ENCODE data around the gene ARPC4. TPM values are rescaled to one million over a fixed set of nuclear protein-coding genes. Genes with fewer than 3 reads are reported as not detected.

Gene ARPC4
- total and polyA plus RNA-seq, 2 of the 13 experiments (the other 11 are each of a cell fraction or from before 2014, with no cell fraction given), result 30.1 to 83.6 TPM

GRCh38 chr3:9749645-9750555, 43.0 kb upstream of the ARPC4 start, which contains the start of gene OGG1:
Gene OGG1 (plus strand): TSS chr3:9749952. CDS start chr3:9750287, 335 bp downstream.
- no peaks in the 10 kb centered on the region for H3K9me3 ChIP-seq (ENCODE audit: low read length)
- peak within 1 kb of the TSS; percentile 77 for H3K9ac ChIP-seq (ENCODE audit: insufficient read depth, low read depth, low read length)
- DNase-seq (ENCODE audit: low spot score), result peak; percentile 96
- H3K27ac ChIP-seq (ENCODE audit: extremely low read length, insufficient read depth, low read length), result peak within 1 kb of the TSS; percentile 72
- H3K27me3 ChIP-seq (ENCODE audit: control insufficient read depth in 1 of 2, insufficient read depth in 2 of 2, low read length in 2 of 2), result no peaks in the 10 kb centered on the region
- H3K4me3 ChIP-seq (replicated peaks in 1 of 3; ENCODE audit: insufficient read depth in 1 of 3, low read depth in 2 of 3, low read length in 3 of 3), result peak within 1 kb of the TSS; percentile 83 to 93 (median 89)
- peak within 1 kb of the TSS; percentile 90 for H3K4me2 ChIP-seq (ENCODE audit: low read depth, low read length)
- ChIA-PET CTCF (ENCODE audit: low intra/inter-chr PET ratio, low total read pairs) (no interaction called here), POLR2A (interaction anchor here (1.0 to 4.0 kb wide), 15 partner anchors 10 to 498 kb away, joined by 3 to 50 read pairs (median 6); partner anchors contain the start of genes ARPC4, BRPF1, CAMK1 and MTMR14)
- peaks cover 19% of the 10 kb centered on the region for H3K4me1 ChIP-seq (ENCODE audit: insufficient read depth, low read length)
- peaks cover 32 to 42% of the 10 kb centered on the region in 2 experiments for H3K36me3 ChIP-seq (replicated peaks in 1 of 2; ENCODE audit: control insufficient read depth in 1 of 2, insufficient read depth in 2 of 2, low read length in 2 of 2)
- no peaks in the 10 kb centered on the region for H4K20me1 ChIP-seq (ENCODE audit: insufficient read depth, low read length)
- in situ Hi-C loops (cut with HindIII; ENCODE audit: extremely low pct_ligation_motif_present, low pct_unique_long_range_greater_than_20kb), result no loop called here
- TSS peak; percentile 51 for BruUV-seq (replicated peaks)
- H2AFZ ChIP-seq (ENCODE audit: low read length), result peak within 1 kb of the TSS; percentile 72
- 1% methylated on average over 34 of the region's 60 CpGs for WGBS (ENCODE audit: low lambda C conversion rate)
- ATAC-seq, result peak; percentile 95
- peak; percentile 96 for FAIRE-seq
- intact Hi-C loops (cut with micrococcal nuclease; ENCODE audit: unreplicated experiment), result loop anchor here (1.0 kb wide), 1 partner anchor 19 kb away; the partner anchor contains the start of gene BRPF1
- peaks cover 13% of the 10 kb centered on the region for H3K79me2 ChIP-seq (ENCODE audit: insufficient read depth, low read length)
- TF ChIP-seq CREM (IDR thresholded peaks at IDR 0.05), result peak; percentile 41; the same call in 1 of the 2 replicates
- no peak for TF ChIP-seq CREM (CRISPR knock-in tag; IDR thresholded peaks at IDR 0.05)
- no peak; a peak in 1 of 4 replicates for TF ChIP-seq REST (IDR thresholded peaks at IDR 0.05; ENCODE audit: borderline replicate concordance in 1 of 2, low read depth in 1 of 2, low read length in 2 of 2)
- TF ChIP-seq AHR (CRISPR knock-in tag; IDR thresholded peaks at IDR 0.05), result 0 out of 2 replicates have a peak, but pooled peaks have one; percentile 23
- TF ChIP-seq NR2F1 (CRISPR knock-in tag; IDR thresholded peaks at IDR 0.05), result no peak
- TF ChIP-seq ARHGAP35 (CRISPR knock-in tag; IDR thresholded peaks at IDR 0.05; ENCODE audit: borderline replicate concordance), result no peak
- TF ChIP-seq DR1 (CRISPR knock-in tag; IDR thresholded peaks at IDR 0.05), result peak; percentile 68
- no peak for TF ChIP-seq CENPX (CRISPR knock-in tag; IDR thresholded peaks at IDR 0.05)
- 0 out of 2 replicates have a peak, but pooled peaks have one; percentile 79 for TF ChIP-seq ZNF83 (CRISPR knock-in tag; IDR thresholded peaks at IDR 0.05; ENCODE audit: borderline replicate concordance)
- TF ChIP-seq ZSCAN30 (CRISPR knock-in tag; IDR thresholded peaks at IDR 0.05), result no peak
- 0 out of 2 replicates have a peak, but pooled peaks have one; percentile 36 for TF ChIP-seq HES4 (CRISPR knock-in tag; IDR thresholded peaks at IDR 0.05; ENCODE audit: borderline replicate concordance)
- no peak for TF ChIP-seq TBL1XR1 (IDR thresholded peaks at IDR 0.05; ENCODE audit: borderline replicate concordance, low read length, partially characterized antibody)
- TF ChIP-seq ZNF333 (CRISPR knock-in tag; IDR thresholded peaks at IDR 0.05; ENCODE audit: borderline replicate concordance), result no peak
- no peak; the same call in 1 of the 2 replicates for TF ChIP-seq ATF7-NPFF (CRISPR knock-in tag; IDR thresholded peaks at IDR 0.05; ENCODE audit: low read depth)
- peak; percentile 34 for TF ChIP-seq TEAD3 (CRISPR knock-in tag; optimal IDR thresholded peaks at IDR 0.05; ENCODE audit: borderline replicate concordance)
- TF ChIP-seq ZNF747 (CRISPR knock-in tag; IDR thresholded peaks at IDR 0.05; ENCODE audit: borderline replicate concordance), result no peak
- TF ChIP-seq NFYB (CRISPR knock-in tag; IDR thresholded peaks at IDR 0.05), result peak; percentile 80
- no peak for TF ChIP-seq ZNF713 (CRISPR knock-in tag; IDR thresholded peaks at IDR 0.05)
- peak; percentile 72; the same call in 1 of the 3 replicates for TF ChIP-seq MXI1 (IDR thresholded peaks at IDR 0.05; ENCODE audit: borderline replicate concordance, low read depth, low read length)
- 0 out of 2 replicates have a peak, but pooled peaks have one; percentile 8 for TF ChIP-seq ARNTL (CRISPR knock-in tag; IDR thresholded peaks at IDR 0.05)

Measured in HepG2 (cell line).